SU-DHL-6 (cell line): ENCODE data around the gene FRY.

ENCODE experiments used
- H2AFZ ChIP-seq: fragments of 200-600 bp; sonication (generic); 2 replicates; pipeline ENCODE4 v1.6.1; 2014; ENCODE audit warnings: low read depth, mild to moderate bottlenecking, moderate library complexity, mixed read lengths, antibody characterized with exemption, low read length; ENCODE audit not compliant: severe bottlenecking
- H3F3A ChIP-seq: fragments of 200-600 bp; shearing (Covaris generic); 2 replicates; pipeline ENCODE4 v1.6.0; 2016; ENCODE audit warnings: antibody characterized with exemption, mild to moderate bottlenecking; ENCODE audit not compliant: insufficient read depth
- H3K27ac ChIP-seq: fragments of 200-600 bp; sonication (generic); 2 replicates; pipeline ENCODE4 v1.5.1; 2016; ENCODE audit warnings: low read depth, mild to moderate bottlenecking, low read length, moderate library complexity, mixed read lengths
- H3K27me3 ChIP-seq: fragments of 200-600 bp; sonication (generic), shearing (Covaris generic); 2 replicates; pipeline ENCODE4 v1.6.0; 2014; ENCODE audit warnings: mild to moderate bottlenecking, low read length
- H3K36me3 ChIP-seq: fragments of 200-600 bp; sonication (generic); 2 replicates; pipeline ENCODE4 v1.6.1; 2014; ENCODE audit warnings: mild to moderate bottlenecking, low read length, mixed read lengths
- H3K4me2 ChIP-seq: fragments of 300-600, 200-600 bp; shearing (Covaris generic), sonication (generic); 2 replicates; pipeline ENCODE4 v1.6.0; 2014; ENCODE audit warnings: low read length, low read depth, mild to moderate bottlenecking; ENCODE audit not compliant: poor library complexity, severe bottlenecking
- H3K4me3 ChIP-seq: fragments of 200-600 bp; sonication (generic); 2 replicates; pipeline ENCODE4 v1.5.1; 2014; ENCODE audit warnings: antibody characterized with exemption, low read length, mild to moderate bottlenecking, mixed read lengths; ENCODE audit not compliant: insufficient read depth, poor library complexity, severe bottlenecking
- H3K79me2 ChIP-seq: fragments of 200-600 bp; sonication (generic); 2 replicates; pipeline ENCODE4 v1.6.1; 2014; ENCODE audit warnings: mild to moderate bottlenecking, low read length, moderate library complexity; ENCODE audit not compliant: insufficient read depth
- H3K9ac ChIP-seq: fragments of 200-600 bp; sonication (generic); 2 replicates; pipeline ENCODE4 v1.7.0; 2014; ENCODE audit warnings: mild to moderate bottlenecking, low read length
- H3K9me2 ChIP-seq: fragments of 200-600 bp; sonication (generic); replicated peaks from 2 replicates; pipeline ENCODE4 v1.6.1; 2014; ENCODE audit warnings: low read length; ENCODE audit not compliant: insufficient read depth
- H3K9me3 ChIP-seq: fragments of 200-600 bp; sonication (generic); 2 replicates; pipeline ENCODE4 v1.6.1; 2014; ENCODE audit warnings: low read length, mixed read lengths; ENCODE audit not compliant: insufficient read depth
- H4K20me1 ChIP-seq: fragments of 200-600 bp; sonication (generic); 2 replicates; pipeline ENCODE4 v1.6.1; 2014; ENCODE audit warnings: low read depth, mild to moderate bottlenecking, antibody characterized with exemption, low read length, moderate library complexity, mixed read lengths
- EZH2phosphoT487 ChIP-seq: fragments of 200-600 bp; sonication (generic), shearing (Covaris generic); conservative IDR thresholded peaks from 2 replicates; pipeline ENCODE4 v1.6.1; 2018; ENCODE audit warnings: mild to moderate bottlenecking, antibody characterized with exemption, low read length, moderate library complexity, mixed read lengths
- TF ChIP-seq, protein P1 (sequence below): fragments of 200-600 bp; sonication (generic); IDR thresholded peaks from one replicate; pipeline ENCODE4 v1.5.1; 2017; ENCODE audit warnings: antibody characterized with exemption, mild to moderate bottlenecking, low read length, moderate library complexity; ENCODE audit not compliant: insufficient read depth, poor library complexity, severe bottlenecking

The FRY gene

DNA sequence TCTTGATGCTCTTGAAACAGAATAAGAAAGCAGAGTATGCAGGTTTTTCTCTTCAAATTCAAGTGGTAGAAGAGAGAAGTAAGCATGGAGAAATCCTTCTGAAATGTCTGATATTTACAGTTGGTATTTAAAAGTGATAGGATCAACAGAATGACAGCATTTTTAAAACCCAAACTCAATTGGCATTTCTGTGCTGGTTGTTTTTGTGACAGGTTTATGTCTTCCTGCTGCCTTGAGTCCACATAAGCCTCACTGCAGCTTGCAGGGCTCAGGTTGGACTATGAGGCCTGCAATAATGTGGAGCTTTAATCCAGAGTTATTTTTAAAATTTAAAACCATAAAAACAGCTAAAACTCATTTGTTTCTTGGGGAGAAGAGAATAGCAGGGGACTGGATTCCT lies 178.5 kb downstream of the FRY start:
- no peak overlapping the region for H3K27ac ChIP-seq
- TF ChIP-seq, protein P1, sequence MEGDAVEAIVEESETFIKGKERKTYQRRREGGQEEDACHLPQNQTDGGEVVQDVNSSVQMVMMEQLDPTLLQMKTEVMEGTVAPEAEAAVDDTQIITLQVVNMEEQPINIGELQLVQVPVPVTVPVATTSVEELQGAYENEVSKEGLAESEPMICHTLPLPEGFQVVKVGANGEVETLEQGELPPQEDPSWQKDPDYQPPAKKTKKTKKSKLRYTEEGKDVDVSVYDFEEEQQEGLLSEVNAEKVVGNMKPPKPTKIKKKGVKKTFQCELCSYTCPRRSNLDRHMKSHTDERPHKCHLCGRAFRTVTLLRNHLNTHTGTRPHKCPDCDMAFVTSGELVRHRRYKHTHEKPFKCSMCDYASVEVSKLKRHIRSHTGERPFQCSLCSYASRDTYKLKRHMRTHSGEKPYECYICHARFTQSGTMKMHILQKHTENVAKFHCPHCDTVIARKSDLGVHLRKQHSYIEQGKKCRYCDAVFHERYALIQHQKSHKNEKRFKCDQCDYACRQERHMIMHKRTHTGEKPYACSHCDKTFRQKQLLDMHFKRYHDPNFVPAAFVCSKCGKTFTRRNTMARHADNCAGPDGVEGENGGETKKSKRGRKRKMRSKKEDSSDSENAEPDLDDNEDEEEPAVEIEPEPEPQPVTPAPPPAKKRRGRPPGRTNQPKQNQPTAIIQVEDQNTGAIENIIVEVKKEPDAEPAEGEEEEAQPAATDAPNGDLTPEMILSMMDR, result no peak
- TF ChIP-seq EZH2phosphoT487, result no peak
- H3K9me2 ChIP-seq, result no peaks in the 10 kb centered on the region

DNA sequence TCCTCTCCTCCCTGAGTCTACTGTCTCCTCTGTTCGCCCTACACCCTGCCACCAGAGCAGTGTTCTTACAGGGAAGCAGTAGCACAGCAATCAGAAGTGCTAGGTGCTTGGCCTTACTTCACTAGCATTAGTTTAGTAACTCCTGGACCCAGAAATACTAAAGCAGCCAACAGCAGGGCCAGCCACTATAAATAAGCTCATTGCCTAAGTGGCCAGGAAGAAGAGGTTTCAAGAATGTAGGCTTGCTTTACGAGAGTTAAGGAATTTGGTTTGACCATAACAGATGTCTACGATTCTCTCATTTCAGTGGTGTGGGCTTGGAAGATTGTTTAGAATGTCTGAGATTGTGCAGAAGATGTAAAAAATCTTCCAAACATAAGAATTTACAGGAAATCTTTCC lies 180.2 kb downstream of the FRY start:
- no peak overlapping the region for H3K9ac ChIP-seq
- no peak overlapping the region for H2AFZ ChIP-seq
- no peak overlapping the region for H3K27ac ChIP-seq

More for the DNA sequence above, 178.5 kb downstream of the FRY start:
- Histone ChIP-seq H3F3A (no peaks in the 10 kb centered on the region), H3K4me2 (no peak overlapping the region), H3K27me3 (no peaks in the 10 kb centered on the region), H3K36me3 (no peaks in the 10 kb centered on the region), H3K4me3 (no peak overlapping the region), H3K9me3 (no peaks in the 10 kb centered on the region), H3K9ac (no peak overlapping the region), H2AFZ (no peak overlapping the region), H3K79me2 (no peaks in the 10 kb centered on the region), H4K20me1 (no peaks in the 10 kb centered on the region)

DNA sequence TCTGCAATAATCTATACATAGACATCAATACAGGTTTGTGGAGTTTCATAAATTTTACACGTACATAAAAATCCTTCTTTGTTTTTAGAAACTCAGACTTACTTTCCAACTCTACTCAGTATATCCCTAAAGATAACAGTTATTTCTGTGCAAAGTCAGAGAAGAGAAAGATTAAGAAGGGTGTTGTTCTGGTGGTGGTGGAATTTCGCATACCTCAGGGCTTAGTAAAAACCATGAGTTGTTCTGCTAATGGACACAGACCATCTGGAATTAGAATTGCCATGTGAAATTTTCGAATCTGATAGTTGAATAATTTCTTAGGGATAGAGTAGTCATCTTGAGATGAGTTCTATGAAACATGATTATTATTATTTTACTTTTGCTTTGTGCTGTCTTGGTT lies 180.8 kb downstream of the FRY start:
- no peak overlapping the region for H3K9ac ChIP-seq
- H3F3A ChIP-seq, result no peaks in the 10 kb centered on the region
- H3K27me3 ChIP-seq, result no peaks in the 10 kb centered on the region
- H2AFZ ChIP-seq, result no peak overlapping the region
- H3K9me2 ChIP-seq, result no peaks in the 10 kb centered on the region
- no peak overlapping the region for H3K4me2 ChIP-seq
- no peaks in the 10 kb centered on the region for H3K79me2 ChIP-seq
- H4K20me1 ChIP-seq, result no peaks in the 10 kb centered on the region
- H3K4me3 ChIP-seq, result no peak overlapping the region
- no peak overlapping the region for H3K27ac ChIP-seq
- TF ChIP-seq, protein P1, result no peak
- no peak for TF ChIP-seq EZH2phosphoT487
- H3K36me3 ChIP-seq, result no peaks in the 10 kb centered on the region
- no peaks in the 10 kb centered on the region for H3K9me3 ChIP-seq

More for the DNA sequence above, 180.2 kb downstream of the FRY start:
- no peaks in the 10 kb centered on the region for H3K79me2 ChIP-seq
- no peak overlapping the region for H3K4me2 ChIP-seq
- H3K9me3 ChIP-seq, result no peaks in the 10 kb centered on the region
- H3K4me3 ChIP-seq, result no peak overlapping the region
- no peaks in the 10 kb centered on the region for H3K36me3 ChIP-seq
- H3F3A ChIP-seq, result no peaks in the 10 kb centered on the region
- H3K27me3 ChIP-seq, result no peaks in the 10 kb centered on the region
- no peaks in the 10 kb centered on the region for H4K20me1 ChIP-seq
- no peak for TF ChIP-seq EZH2phosphoT487
- H3K9me2 ChIP-seq, result no peaks in the 10 kb centered on the region

DNA sequence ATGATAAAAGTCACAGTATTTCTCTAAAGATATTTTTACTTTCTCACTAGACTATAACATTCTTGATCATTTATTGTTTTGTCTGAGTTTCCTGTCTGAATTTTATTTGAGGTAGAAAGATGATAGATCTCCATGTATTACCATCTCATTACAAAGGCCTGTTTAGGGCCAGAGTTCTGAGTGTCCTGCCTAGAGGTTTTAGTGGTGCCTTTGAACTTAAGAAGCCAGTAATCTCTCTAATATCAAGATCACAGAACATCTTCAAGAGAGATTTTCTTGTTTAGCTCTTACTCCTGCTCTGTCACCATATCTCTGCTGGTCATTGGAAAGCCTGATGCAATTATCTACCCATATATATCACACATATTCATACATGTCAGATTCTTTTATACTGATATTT lies 182.1 kb downstream of the FRY start:
- Histone ChIP-seq H3K79me2 (no peaks in the 10 kb centered on the region), H2AFZ (no peak overlapping the region), H4K20me1 (no peaks in the 10 kb centered on the region), H3K9me3 (no peaks in the 10 kb centered on the region), H3K9ac (no peak overlapping the region), H3K27me3 (no peaks in the 10 kb centered on the region), H3K36me3 (no peaks in the 10 kb centered on the region), H3K27ac (no peak overlapping the region), H3K4me2 (no peak overlapping the region), H3F3A (no peaks in the 10 kb centered on the region), H3K9me2 (no peaks in the 10 kb centered on the region), H3K4me3 (no peak overlapping the region)
- TF ChIP-seq, protein P1, result no peak
- no peak for TF ChIP-seq EZH2phosphoT487
